HG03460 (cell line): ENCODE measurements around the gene ABCA5.

Experiments used
- ATAC-seq: cut with Tn5 transposase; IDR thresholded peaks from one replicate; pipeline ENCODE4 v1.9.1; 2021; ENCODE audit not compliant: unreplicated experiment

The ABCA5 gene

DNA sequence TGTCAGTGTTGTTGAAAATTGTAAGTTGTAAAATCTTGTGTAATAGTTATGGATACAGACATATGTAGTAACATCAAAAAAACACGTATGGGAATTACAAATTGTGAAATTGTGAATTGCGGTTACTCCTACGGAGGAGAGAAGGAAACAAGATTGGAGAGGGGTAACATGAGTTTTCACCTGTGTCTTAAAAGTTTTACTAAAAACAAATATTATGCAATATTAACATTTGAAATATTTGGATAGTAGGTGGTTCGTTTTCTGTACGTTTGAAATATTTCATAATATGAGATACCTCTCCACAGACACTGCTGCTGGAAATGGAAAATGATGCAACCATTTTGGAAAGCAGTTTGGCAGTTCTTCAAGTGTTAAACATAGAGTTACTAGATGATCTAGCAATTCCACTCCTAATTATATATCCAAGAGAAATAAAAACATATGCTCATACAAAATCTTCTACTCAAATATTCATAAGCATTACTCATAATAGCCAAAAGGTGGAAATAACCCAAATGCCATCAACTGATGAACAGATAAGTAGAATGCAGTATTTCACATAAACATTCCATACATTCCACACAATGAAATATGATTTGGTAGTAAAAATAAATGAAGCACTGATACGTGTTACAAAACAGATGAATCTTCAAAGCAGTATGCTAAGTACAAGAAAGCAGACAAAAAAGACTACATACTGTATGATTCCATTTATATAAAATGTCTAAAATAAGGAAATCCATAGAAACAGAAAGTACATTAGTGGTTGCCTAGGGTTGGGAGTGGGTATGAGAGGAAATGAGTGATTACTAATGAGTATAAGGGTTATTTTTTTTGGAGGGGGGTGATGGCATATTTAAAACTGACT is 57.6 kb downstream of the ABCA5 start:
- no peak for ATAC-seq

DNA sequence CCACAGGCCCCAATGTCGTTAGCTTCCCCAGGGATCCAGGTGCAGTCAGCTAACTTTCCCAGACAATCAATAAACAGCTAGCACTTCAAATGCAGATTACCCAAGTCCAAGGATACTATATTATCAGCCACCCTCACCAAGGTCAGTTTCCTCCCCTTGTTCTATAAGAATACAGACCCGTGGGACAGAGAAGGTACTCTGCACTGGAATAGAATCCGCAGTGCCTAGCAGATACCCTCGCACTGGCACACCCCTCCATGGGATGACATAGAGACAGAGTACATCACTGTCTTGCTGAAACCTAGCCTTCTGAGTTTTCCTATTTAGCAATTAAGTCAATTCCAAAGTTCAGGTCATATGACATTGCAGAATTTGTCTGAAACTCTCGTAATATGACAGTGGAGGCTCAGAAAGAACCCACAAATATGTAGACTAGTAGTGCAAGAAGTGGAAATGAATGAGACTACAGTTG is 58.4 kb downstream of the ABCA5 start:
- no peak for ATAC-seq

DNA sequence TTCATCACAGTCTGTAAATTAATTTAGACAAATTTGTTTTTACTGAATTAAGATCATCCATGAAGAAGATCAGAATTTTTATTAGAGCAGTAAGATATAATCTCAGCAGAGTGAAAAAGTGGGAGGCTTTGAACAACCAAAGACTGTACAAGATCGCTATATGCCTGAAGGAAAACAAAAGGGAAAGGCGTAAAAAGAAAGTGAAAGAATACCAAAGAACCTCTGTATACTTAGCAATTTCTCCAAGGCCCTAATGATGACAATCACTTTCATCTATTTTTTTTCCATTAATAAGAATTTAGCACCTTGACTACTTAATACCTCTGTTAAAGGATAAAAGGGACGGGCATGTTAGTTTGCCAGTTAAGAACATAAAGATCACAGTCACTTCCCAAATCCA is 59.7 kb downstream of the ABCA5 start:
- ATAC-seq: no peak

DNA sequence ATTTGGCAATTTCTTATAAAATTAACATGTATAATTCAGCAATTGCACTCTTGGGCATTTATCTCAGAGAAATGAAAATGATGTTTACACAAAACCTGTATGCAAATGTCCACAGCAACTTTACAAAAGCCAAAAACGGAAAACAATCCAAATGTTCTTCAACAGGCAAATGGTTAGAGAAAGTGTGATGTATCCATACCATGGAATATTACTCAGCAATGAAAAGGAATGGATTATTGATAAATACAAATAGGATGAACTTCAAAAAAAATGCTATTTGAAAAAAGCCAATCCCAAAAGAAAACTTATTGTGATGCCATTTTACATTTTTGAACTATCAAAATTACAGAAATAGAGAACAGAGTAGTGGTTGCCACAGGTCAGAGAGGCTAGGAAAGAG is 61.1 kb downstream of the ABCA5 start:
- no peak for ATAC-seq

DNA sequence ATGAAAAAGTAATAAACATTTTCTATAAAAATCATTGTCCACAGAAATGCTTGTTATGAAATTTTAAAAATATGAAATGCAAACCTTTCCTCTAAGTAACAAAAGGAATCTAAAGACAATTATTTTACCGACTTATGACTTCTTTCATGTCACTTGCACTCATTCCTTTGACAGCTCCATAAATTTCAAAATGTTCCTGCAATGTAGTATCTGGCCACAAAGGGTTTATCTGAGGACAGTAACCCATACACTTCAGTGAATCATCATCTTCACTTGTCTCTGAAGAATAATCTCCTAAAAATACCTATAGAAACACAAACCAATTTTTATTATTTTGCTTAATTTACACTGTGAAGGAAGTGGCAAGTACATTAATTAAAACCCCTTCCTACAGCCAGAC is 72.7 kb downstream of the ABCA5 start:
- ATAC-seq: no peak

DNA sequence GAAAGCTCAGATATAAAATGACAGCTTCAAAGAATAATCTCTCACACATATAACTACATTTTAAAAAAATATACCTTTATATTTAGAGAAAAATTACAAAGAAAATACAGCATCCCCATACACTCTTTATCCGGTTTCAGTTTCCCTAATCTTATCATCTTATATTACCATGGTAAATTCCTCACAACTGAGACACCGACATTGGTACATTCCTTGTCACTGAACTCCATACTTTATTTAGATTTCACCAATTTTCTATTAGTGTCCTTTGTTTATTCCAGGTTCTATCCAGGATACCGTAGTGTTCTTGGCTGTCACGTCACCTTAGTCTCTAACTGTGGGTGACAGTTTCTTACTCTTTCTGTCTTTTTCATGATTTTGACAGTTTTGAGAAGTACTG is 76.3 kb downstream of the ABCA5 start:
- no peak for ATAC-seq

DNA sequence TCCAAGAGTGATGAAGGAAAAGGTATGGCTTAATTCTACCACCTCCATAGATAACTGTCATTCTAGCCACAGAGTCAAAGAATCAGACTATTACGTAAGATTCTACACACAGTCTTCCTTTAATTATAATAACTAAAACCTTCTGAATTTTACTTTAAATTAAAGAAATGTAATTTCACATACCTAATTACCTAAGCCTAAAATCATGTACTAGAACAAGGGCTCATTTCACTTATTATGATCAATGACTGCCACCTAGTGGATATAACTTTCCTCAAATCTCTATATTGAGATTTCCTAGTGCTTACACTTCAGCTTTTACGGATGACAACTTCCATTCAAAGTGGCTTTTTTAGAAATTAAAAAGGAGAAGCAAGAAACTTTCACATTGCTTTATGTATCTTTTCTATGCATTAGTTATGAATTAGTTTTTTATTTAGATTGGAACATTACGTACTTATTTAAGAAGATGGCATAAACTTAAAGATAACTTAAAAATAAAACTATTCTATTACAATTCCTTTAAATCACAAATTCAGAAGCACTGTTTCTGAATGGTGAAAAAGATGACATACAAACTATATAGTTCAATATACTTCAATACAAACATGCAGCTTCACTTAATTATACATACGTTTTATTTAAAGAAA is 80.1 kb downstream of the ABCA5 start:
- no peak for ATAC-seq

DNA sequence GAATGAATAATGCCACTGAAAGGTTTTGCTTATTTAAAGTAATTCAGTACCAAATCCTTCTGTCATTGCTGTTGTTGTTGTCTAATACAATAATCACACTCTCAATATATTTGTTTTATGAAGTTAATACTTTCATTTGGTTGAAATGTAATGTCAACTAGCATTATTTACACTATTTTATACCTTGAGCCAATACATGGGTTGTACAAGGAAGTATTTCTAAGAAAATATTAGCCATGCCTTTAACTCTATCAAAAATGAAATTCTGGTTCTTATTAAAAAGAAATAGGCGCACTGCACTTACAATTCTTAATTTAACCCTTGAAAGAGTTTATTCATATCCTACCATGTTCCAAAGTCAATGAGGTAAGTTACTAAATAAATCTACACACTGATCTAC is 80.7 kb downstream of the ABCA5 start:
- no peak for ATAC-seq

DNA sequence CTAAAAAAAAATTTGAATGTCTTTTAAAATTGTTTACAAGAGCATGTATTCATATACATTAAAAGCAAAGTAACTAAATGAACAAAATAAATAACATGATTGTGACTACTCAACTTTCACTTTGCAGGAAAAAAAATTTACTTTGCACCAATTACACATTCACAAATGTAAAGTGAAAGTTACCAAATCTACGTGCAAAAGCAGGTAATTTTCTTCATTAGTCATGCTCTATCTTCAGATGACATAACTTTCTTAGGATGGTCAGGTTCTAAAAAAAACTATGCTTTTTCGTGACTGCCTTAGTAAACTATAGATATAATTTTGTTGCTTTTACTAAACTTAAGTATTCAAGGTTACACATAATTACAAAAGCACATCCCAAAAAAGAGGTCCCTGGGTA is 81.3 kb downstream of the ABCA5 start:
- ATAC-seq: no peak

DNA sequence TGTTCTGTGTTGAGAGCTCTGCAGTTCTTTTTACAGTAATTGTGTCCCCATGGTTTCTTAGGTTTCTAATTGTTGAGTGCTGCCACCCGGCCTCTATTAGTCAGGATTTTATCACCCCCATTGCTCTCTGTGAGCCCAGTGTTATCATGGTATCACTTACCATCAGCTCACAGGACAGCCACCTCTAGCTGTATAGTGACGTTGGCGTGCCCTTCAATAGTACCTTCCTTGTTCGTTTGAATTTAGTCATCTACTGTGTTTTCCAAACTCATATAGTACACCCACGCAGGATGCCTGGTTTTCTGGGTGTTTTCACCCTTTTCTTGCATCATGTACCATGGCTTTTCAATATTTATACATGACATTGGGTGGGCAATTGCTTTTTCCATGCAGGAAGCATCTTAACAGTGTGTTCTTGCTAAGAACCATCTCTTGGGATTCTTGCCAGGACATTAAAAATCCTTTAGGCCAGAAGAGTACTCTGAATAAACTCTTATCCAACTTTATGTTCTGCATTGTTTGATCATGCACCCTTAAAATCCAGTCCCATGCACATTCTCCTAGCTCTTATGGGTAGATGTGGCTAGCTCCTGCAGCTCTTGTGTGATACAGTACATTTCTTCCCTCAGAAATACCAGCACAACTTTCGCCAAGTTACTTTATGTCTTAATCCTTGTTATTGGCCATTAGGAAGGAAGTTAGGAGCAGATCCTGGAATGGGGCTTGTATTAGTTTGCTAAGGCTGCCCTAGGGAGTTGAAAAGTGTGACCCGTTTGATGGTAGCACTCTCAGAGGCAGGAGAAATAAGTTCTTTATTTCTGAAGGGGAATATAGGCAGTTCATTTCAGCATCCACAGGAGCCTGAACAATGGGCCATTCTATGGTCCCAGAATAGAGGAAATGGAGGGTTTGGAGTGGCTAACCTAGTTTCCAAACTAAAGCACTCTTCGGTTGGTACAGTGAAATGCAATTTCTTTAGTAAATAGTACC is 87.0 kb downstream of the ABCA5 start:
- ATAC-seq: no peak

DNA sequence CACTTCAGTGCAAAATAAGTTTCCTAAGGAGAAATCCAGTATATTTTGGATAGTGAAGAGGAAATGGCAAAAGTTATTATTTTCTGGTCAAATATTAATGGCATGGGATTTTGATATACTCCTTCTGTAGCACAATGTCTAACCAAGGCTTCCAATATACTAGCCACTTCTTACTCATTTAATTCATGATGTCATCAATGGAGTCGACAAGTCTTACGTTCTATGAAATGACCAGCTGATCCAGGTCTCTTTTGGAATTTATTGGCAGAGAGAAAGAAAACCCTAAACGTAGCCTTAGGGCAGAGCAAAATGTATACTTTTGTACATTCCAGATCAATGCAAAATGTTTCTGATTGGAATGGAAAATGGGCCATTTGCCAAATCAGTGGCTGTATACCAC is 90.0 kb downstream of the ABCA5 start:
- no peak for ATAC-seq

DNA sequence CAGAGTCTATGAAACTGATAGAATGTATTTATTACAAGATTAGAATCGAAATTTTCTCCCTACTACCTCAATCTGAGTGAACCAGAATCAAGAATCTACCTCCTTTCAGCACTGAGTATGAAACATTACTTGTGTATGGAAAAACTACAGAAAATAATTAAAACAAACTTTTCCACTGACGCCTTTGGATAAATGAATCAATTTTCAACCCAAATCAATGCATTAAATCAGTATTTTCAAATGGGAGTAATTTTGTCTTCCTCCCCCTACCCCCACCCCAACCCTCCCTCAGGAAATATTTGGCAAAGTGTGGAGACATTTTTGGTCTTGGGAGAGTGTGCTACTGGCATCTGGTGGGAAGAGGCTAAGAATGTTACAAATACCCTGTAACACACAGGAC is 90.5 kb downstream of the ABCA5 start:
- ATAC-seq: no peak

DNA sequence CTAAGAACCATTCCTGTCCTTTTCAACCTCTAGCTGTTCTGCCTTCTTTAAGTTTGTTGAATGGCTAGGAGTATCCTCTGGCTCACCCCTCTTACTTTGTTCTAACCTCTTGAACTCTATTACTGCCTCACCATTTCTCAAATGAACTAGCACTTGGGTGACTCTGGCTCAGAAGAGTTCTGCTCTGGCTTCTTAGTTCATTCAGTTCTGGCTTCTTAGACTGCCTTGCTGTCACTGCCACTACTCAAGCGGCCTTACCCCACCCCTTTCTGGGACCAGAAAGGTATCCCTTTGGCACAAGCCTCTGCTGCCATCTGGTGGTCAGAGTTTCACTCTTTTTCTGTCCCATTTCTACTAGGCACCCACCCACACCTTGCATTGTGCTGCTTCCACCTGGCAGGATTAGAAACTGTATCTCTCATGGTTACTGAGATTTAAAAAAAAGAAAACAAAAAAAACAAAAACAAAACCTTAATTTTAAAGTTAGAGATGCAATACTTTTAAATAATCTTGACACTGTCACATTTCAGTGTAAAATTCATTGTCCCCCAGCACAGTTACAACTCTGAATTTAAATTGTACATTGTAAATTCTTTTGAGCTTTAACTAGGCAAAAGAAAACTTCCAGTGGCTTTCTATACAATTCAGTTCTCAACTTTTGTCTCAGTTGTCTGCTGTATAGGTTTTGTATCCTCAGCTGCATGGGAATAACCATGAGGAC is 91.4 kb downstream of the ABCA5 start:
- peak; percentile 91 for ATAC-seq

DNA sequence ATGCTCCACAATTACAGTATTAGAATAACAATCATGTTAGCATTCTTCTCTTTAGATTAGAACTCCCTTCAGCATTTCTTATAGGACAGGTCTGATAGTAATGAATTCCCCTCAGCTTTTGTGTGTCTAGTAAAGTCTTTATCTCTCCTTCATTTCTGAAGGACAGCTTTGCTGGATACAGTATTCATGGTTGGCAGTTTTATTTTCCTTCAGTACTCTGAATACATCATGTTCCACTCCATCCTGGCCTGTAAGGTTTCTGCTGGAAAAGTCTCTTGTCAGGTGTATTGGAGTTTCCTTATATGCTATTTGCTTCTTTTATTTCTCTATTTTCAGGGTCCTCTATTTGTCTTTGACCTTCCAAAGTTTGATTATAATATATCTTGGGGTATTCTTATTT is 94.3 kb downstream of the ABCA5 start:
- no peak for ATAC-seq

DNA sequence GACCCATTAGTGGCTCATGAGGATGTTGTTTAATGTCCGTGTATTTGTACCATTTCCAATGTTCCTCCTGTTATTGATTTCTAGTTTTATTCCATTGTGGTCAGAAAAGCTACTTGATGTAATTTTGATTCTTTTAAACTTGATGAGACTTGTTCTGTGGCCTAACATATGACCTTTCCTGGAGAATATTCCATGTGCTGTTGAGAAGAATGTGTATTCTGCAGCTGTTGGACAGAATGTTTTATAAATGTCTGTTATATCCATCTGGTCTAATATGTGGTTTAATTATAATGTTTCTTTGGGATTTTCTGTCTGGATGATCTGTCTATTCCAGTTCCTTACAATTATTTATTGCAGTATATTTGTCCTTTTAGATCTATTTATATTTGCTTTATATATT is 95.4 kb downstream of the ABCA5 start:
- no peak for ATAC-seq

DNA sequence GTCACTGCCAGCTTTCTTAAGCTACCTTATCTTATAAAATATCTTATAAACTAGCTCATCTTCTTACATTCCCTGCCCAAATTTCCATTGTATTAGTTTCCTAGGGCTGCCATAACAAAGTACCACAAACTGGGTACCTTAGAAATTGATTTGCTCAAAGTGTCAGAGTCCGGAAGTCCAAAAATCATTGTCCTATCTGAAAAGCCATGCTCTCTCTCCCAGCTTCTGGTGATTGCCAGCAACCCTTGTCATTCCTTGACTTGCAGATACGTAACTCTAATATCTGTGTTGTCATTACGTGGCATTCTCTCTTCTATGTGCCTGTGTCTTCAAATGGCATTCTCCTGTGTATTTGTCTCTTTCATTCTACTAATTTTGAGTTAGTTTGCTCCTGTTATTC is 96.0 kb downstream of the ABCA5 start:
- no peak for ATAC-seq

DNA sequence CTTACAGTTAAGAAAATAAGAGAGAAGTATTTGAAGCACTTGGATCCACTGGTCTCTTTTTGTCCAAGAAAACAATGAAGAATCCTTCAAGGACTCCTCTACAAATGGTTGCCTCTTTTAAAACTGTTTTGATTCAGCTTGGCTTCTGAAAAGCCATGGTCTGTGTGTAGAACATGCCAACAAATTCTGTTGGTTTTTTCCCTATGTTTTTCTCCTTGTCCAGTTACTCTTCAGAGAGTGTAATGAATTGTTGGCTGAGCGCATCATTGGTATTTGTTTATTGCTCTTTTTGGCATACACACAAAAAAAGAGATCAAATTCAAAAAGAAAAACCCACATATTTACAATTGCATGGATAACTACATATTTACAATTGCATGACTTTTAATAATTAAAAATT is 98.4 kb downstream of the ABCA5 start, which contains the start of gene ABCA10:
Gene ABCA10 (minus strand): TSS at position 249 of the 400 bp plus-strand sequence. CDS start 3,466 bp downstream, outside the sequence.
- ATAC-seq: no peak

DNA sequence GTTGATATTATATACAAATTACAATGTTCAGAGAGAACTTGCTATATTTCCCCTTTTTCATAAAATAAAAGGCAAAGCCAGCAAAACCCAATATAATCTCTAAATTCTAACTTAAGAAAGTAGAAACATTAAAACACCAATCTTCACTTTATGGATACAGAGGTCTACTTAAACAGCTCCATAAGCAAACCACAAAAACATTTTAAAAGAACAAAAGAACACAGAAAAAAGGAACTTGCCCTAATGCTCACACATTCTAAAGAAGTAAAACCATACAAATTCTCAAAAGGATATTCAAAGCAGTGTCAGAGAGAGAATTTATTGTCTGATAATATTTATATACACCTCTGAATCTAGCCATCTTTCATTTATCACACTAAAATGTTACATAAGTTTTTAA is 98.9 kb downstream of the ABCA5 start:
- no peak for ATAC-seq

DNA sequence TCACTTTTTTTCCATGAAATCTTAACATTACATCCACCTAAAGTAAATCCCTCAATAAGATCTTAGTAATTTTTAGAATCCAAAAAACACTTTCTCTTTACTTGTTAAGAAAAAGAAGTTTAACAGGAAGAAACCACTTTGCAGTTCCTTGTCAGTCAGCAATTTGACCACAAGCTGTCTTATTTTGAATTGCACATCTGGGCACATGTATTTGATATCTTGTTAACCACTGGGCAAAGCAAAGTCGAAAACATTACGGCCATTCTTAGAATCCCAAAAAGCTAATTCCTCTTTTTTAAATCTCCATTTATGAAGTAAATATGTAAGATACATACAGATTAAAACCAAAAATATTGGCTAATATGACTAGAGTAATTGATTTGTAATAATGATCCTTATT is 99.4 kb downstream of the ABCA5 start:
- ATAC-seq: no peak

DNA sequence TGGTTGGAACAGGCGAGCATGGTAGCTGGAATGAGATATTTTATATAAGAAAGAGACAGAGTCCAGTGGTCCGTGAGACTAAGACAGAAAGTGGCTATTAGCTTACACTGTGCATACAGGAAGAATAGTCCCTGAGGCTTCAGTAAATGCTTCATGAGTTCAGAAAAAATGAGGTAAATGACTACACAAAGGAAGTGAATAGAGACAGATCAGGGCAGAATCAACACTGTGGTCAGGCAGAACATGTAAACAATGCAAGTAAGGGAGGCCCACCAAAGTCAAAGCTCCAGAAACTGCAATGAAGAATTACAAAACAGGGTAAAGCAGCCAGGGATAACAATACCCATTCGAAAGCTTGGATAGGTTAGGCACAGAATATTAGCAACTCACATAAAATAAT is 103.1 kb downstream of the ABCA5 start:
- peak; percentile 97 for ATAC-seq
